ENCODE results near the gene CILP2.

CILP2 gene

GRCh38 chr19:19554074-19555023 is 16.3 kb downstream of the CILP2 start:
- no peak overlapping the region for H3K27ac ChIP-seq (ENCODE audit: low read length)
- H3K9me3 ChIP-seq (ENCODE audit: control insufficient read depth, insufficient read depth, low read length), result no peaks in the 10 kb centered on the region
- H3K36me3 ChIP-seq (ENCODE audit: control insufficient read depth, insufficient read depth, low read length), result no peaks in the 10 kb centered on the region
- WGBS (ENCODE audit: insufficient coverage, insufficient read length), result no CpG with 5 or more reads among the region's 34 CpGs
- H3K4me1 ChIP-seq (ENCODE audit: control insufficient read depth, insufficient read depth, low read length), result no peaks in the 10 kb centered on the region; the same call in 1 of the 2 replicates
- no peak overlapping the region for H3K4me3 ChIP-seq (ENCODE audit: low read length)
- no peak for DNase-seq (ENCODE audit: low read depth, low spot score)
- no peaks in the 10 kb centered on the region for H3K27me3 ChIP-seq (ENCODE audit: control insufficient read depth, insufficient read depth, low read length)

DNA sequence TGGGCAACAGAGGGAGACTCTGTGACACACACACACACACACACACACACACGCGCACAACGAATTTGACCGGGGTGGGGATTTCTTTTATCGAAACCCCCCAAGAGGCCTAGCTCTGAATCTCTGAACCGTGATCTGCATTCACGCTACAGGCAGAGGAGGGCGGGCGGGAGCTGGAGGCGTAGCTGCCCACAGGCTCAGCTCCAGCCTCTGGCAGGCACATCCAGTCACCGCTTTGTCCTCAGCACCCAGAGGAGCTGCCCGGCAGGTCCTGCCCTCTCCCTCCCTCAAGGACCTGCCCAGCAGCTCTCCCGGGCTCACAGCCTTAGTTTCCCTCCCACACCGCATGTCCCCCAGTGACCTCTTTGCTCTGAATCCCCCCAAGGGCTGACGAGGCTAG is 20.0 kb downstream of the CILP2 start:
- H3K27me3 ChIP-seq (ENCODE audit: control insufficient read depth, insufficient read depth, low read length), result no peaks in the 10 kb centered on the region
- no peaks in the 10 kb centered on the region for H3K9me3 ChIP-seq (ENCODE audit: control insufficient read depth, insufficient read depth, low read length)
- no peak for DNase-seq (ENCODE audit: low read depth, low spot score)
- no CpG with 5 or more reads among the region's 15 CpGs for WGBS (ENCODE audit: insufficient coverage, insufficient read length)
- peaks cover 2% of the 10 kb centered on the region for H3K4me1 ChIP-seq (ENCODE audit: control insufficient read depth, insufficient read depth, low read length)
- no peak overlapping the region for H3K4me3 ChIP-seq (ENCODE audit: low read length)
- H3K27ac ChIP-seq (ENCODE audit: low read length), result no peak overlapping the region
- no peaks in the 10 kb centered on the region for H3K36me3 ChIP-seq (ENCODE audit: control insufficient read depth, insufficient read depth, low read length)

GRCh38 chr19:19558636-19559035 is 20.6 kb downstream of the CILP2 start:
- DNase-seq (ENCODE audit: low read depth, low spot score), result no peak
- no peaks in the 10 kb centered on the region for H3K27me3 ChIP-seq (ENCODE audit: control insufficient read depth, insufficient read depth, low read length)
- no CpG with 5 or more reads among the region's 16 CpGs for WGBS (ENCODE audit: insufficient coverage, insufficient read length)
- no peaks in the 10 kb centered on the region for H3K9me3 ChIP-seq (ENCODE audit: control insufficient read depth, insufficient read depth, low read length)
- H3K4me3 ChIP-seq (ENCODE audit: low read length), result no peak overlapping the region
- H3K4me1 ChIP-seq (ENCODE audit: control insufficient read depth, insufficient read depth, low read length), result peaks cover 2% of the 10 kb centered on the region
- no peak overlapping the region for H3K27ac ChIP-seq (ENCODE audit: low read length)
- H3K36me3 ChIP-seq (ENCODE audit: control insufficient read depth, insufficient read depth, low read length), result no peaks in the 10 kb centered on the region

DNA sequence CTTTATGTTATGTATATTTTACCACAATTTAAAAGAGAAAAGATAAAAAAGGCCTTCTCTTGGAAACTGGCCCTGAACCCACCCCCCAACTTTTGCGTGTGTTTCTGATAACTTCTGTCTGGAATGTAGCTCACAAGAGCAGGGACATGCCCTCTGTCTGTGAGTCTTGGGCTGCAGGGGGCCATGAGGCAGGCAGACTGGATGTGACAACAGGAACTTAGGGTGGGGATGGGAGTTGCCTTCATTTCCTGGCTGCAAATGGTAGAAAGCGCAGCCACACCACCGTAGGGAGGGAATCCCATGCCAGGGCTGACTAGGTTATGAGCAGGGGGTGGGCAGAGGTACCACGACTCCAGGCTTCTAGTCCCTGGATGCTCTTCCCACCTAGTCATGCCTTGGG is 21.9 kb downstream of the CILP2 start:
- Histone ChIP-seq H3K9me3 (ENCODE audit: control insufficient read depth, insufficient read depth, low read length) (no peaks in the 10 kb centered on the region), H3K4me1 (ENCODE audit: control insufficient read depth, insufficient read depth, low read length) (peaks cover 2% of the 10 kb centered on the region), H3K27ac (ENCODE audit: low read length) (no peak overlapping the region), H3K36me3 (ENCODE audit: control insufficient read depth, insufficient read depth, low read length) (no peaks in the 10 kb centered on the region), H3K27me3 (ENCODE audit: control insufficient read depth, insufficient read depth, low read length) (no peaks in the 10 kb centered on the region), H3K4me3 (ENCODE audit: low read length) (no peak overlapping the region)
- no CpG with 5 or more reads among the region's 4 CpGs for WGBS (ENCODE audit: insufficient coverage, insufficient read length)
- no peak for DNase-seq (ENCODE audit: low read depth, low spot score)

- no peaks in the 10 kb centered on the region for H3K9me3 ChIP-seq (ENCODE audit: control insufficient read depth, insufficient read depth, low read length)
Measured at GRCh38 chr19:19561946-19562664, 24.0 kb downstream of the CILP2 start.

DNA sequence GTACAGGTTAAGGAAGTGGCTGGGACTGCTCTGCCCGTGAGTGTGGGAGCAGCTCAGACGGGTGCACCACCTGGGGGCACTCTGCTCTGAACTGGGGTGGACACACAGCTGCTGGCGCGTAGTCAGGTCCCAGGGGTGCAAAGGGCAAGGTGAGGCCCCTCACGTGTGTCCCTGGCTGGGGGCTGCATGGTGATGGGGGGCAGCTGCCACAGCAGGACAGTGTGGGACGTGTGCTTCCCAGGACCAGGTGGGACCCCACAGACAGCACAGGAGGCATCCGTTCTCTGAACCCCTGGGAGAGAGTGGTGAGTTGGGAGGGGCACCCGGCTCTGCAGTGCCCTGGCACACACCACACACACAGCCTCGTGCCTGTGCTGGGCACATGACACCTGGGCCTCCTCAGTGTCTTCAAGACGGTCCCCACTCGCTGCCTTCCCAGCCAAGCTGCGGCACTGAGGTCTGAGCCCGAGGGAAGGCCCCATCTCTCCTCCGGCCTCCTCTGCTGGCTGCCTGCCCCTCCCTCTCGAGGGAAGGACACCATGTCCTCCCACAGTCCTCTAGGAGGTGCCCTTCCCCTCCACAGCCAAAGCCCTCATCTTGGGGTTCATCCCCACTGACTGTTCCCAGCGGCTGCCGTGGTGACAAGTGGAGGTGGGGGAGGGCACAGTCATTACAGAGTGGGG is 24.7 kb downstream of the CILP2 start:
- H3K9me3 ChIP-seq (ENCODE audit: control insufficient read depth, insufficient read depth, low read length), result no peaks in the 10 kb centered on the region
- H3K4me1 ChIP-seq (ENCODE audit: control insufficient read depth, insufficient read depth, low read length), result peaks cover 2% of the 10 kb centered on the region
- no peaks in the 10 kb centered on the region for H3K27me3 ChIP-seq (ENCODE audit: control insufficient read depth, insufficient read depth, low read length)
- no peak for DNase-seq (ENCODE audit: low read depth, low spot score)
- no peak overlapping the region for H3K27ac ChIP-seq (ENCODE audit: low read length)
- no peak overlapping the region for H3K4me3 ChIP-seq (ENCODE audit: low read length)
- no CpG with 5 or more reads among the region's 17 CpGs for WGBS (ENCODE audit: insufficient coverage, insufficient read length)
- H3K36me3 ChIP-seq (ENCODE audit: control insufficient read depth, insufficient read depth, low read length), result no peaks in the 10 kb centered on the region

More at GRCh38 chr19:19561946-19562664, 24.0 kb downstream of the CILP2 start:
- DNase-seq (ENCODE audit: low read depth, low spot score), result no peak
- H3K36me3 ChIP-seq (ENCODE audit: control insufficient read depth, insufficient read depth, low read length), result no peaks in the 10 kb centered on the region
- no peak overlapping the region for H3K4me3 ChIP-seq (ENCODE audit: low read length)
- H3K27me3 ChIP-seq (ENCODE audit: control insufficient read depth, insufficient read depth, low read length), result no peaks in the 10 kb centered on the region
- H3K27ac ChIP-seq (ENCODE audit: low read length), result no peak overlapping the region
- H3K4me1 ChIP-seq (ENCODE audit: control insufficient read depth, insufficient read depth, low read length), result peaks cover 2% of the 10 kb centered on the region
- no CpG with 5 or more reads among the region's 26 CpGs for WGBS (ENCODE audit: insufficient coverage, insufficient read length)

DNA sequence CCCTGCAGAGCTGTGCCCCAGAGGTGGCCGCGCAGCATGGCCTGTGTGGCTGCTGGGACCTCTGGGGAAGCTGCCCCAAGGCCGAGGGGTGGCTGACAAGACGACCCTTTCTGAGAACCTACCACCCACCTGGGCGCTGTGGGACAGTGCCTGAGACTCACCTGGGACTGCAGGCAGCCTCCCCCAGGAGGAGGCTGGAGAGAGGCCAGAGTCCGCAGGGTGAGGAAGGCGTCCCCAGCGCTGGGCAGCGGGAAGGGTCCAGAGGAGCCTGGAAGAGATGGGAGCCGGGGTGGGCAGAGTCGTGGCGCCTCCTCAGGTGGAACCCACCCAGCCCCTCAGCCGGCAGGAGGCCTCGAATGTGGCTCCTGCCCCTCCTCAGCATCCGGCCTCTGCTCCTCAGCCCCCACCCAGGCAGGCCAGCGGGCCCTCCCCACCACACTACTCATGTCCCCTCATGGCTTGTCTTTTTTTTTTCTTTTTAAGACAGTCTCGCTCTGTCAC is 25.3 kb downstream of the CILP2 start:
- H3K4me3 ChIP-seq (ENCODE audit: low read length), result no peak overlapping the region
- H3K27me3 ChIP-seq (ENCODE audit: control insufficient read depth, insufficient read depth, low read length), result no peaks in the 10 kb centered on the region
- H3K36me3 ChIP-seq (ENCODE audit: control insufficient read depth, insufficient read depth, low read length), result no peaks in the 10 kb centered on the region
- H3K4me1 ChIP-seq (ENCODE audit: control insufficient read depth, insufficient read depth, low read length), result peaks cover 2% of the 10 kb centered on the region
- no peak for DNase-seq (ENCODE audit: low read depth, low spot score)
- H3K27ac ChIP-seq (ENCODE audit: low read length), result no peak overlapping the region
- no peaks in the 10 kb centered on the region for H3K9me3 ChIP-seq (ENCODE audit: control insufficient read depth, insufficient read depth, low read length)
- WGBS (ENCODE audit: insufficient coverage, insufficient read length), result no CpG with 5 or more reads among the region's 17 CpGs

- no peaks in the 10 kb centered on the region for H3K4me1 ChIP-seq (ENCODE audit: control insufficient read depth, insufficient read depth, low read length)
- WGBS (ENCODE audit: insufficient coverage, insufficient read length), result no CpG with 5 or more reads among the region's 7 CpGs
- no peak for DNase-seq (ENCODE audit: low read depth, low spot score)
- no peak overlapping the region for H3K27ac ChIP-seq (ENCODE audit: low read length)
- no peaks in the 10 kb centered on the region for H3K36me3 ChIP-seq (ENCODE audit: control insufficient read depth, insufficient read depth, low read length)
- no peaks in the 10 kb centered on the region for H3K9me3 ChIP-seq (ENCODE audit: control insufficient read depth, insufficient read depth, low read length)
- no peak overlapping the region for H3K4me3 ChIP-seq (ENCODE audit: low read length)
- H3K27me3 ChIP-seq (ENCODE audit: control insufficient read depth, insufficient read depth, low read length), result no peaks in the 10 kb centered on the region
Measured at GRCh38 chr19:19566306-19566705, 28.2 kb downstream of the CILP2 start.

DNA sequence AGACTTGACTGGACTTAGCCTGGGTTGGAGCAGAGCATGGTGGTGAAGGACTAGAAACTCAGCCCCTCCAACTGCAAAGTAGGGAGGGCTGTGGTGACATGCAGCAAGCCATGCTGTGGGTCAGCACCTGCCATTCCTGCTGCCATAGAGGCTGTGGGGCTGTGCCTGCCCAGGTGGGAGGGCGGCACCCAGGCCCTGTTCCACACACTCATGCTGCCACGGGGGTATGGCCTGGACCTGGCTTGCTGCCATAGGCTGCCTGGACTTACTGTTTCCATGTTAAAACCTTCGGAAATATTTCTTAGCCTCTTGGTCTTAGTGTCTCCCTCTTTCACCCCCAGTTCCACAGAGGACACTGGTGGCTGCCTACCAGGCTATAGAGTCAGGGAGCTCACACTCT is 29.3 kb downstream of the CILP2 start:
- DNase-seq (ENCODE audit: low read depth, low spot score), result no peak
- H3K27ac ChIP-seq (ENCODE audit: low read length), result no peak overlapping the region
- H3K4me1 ChIP-seq (ENCODE audit: control insufficient read depth, insufficient read depth, low read length), result no peaks in the 10 kb centered on the region
- H3K36me3 ChIP-seq (ENCODE audit: control insufficient read depth, insufficient read depth, low read length), result no peaks in the 10 kb centered on the region
- no peaks in the 10 kb centered on the region for H3K27me3 ChIP-seq (ENCODE audit: control insufficient read depth, insufficient read depth, low read length)
- H3K4me3 ChIP-seq (ENCODE audit: low read length), result no peak overlapping the region
- WGBS (ENCODE audit: insufficient coverage, insufficient read length), result no CpG with 5 or more reads among the region's 3 CpGs
- H3K9me3 ChIP-seq (ENCODE audit: control insufficient read depth, insufficient read depth, low read length), result no peaks in the 10 kb centered on the region
